HCT116 (cell line): Measurements from ENCODE around the gene DDX39B. TPM values are rescaled to one million over a fixed set of nuclear protein-coding genes. Genes with fewer than 3 reads are reported as not detected.

Experiments used
- ATAC-seq: fragments of 200-7000 bp; cut with Tn5 transposase; 2 replicates; pipeline ENCODE4 v1.9.1; 2020; ENCODE audit warnings: mild to moderate bottlenecking, moderate library complexity
- BruUV-seq: library from RNA; stranded (reverse); fragments of 400-500 nt; replicated peaks from 2 replicates; lab custom pipeline; 2021; lab: Mats Ljungman, UMichigan
- CTCF ChIA-PET: fragments of 300-600 bp; sonication (Branson Sonifier 250); formaldehyde crosslinking; loops from one replicate; lab custom pipeline; 2021; ENCODE audit warnings: antibody characterized with exemption; lab: Charles Lee
- POLR2A ChIA-PET: fragments of 300-600, 350-600 bp; sonication (Branson Sonifier 250); formaldehyde crosslinking; loops from one replicate; lab custom pipeline; 2021; ENCODE audit warnings: antibody characterized with exemption; lab: Charles Lee
- RAD21 ChIA-PET, 2 experiments: fragments of 300-600 bp; sonication (Branson Sonifier 250); formaldehyde crosslinking; loops; one replicate each; lab custom pipeline; 2023; ENCODE audit warnings: low total read pairs in 2 of 2; ENCODE audit not compliant: uncharacterized antibody in 2 of 2, unreplicated experiment in 2 of 2, low non-redundant PET in 1 of 2; lab: Charles Lee
- DNase-seq: peaks from one replicate; pipeline ENCODE4 v3.0.0-alpha.2; 2010; ENCODE audit warnings: low read depth, low spot score
- H2AFZ ChIP-seq: fragments of 200-600 bp; shearing (Covaris generic), sonication (generic); 2 replicates; pipeline ENCODE4 v1.6.1; 2017; ENCODE audit warnings: low read depth, mixed run types, mixed read lengths, antibody characterized with exemption, low read length; ENCODE audit not compliant: poor library complexity, severe bottlenecking
- H3K27ac ChIP-seq: 2 replicates; pipeline ENCODE4 v1.5.1; 2012; ENCODE audit warnings: low read depth, low read length
- H3K27me3 ChIP-seq: fragments of 200-600 bp; sonication (generic); 2 replicates; pipeline ENCODE4 v1.6.1; 2016; ENCODE audit warnings: mixed run types, low read length, mixed read lengths; ENCODE audit not compliant: insufficient read depth
- H3K36me3 ChIP-seq, 2 experiments: fragments of 200-500 bp in 1 of 2; fragments of 200-600 bp in 1 of 2; sonication (Bioruptor generic) in 1 of 2; sonication (generic) in 1 of 2; 2 replicates each; pipeline versions ENCODE4 v1.5.1 to v1.6.1; 2014 to 2016; ENCODE audit warnings: low read length in 2 of 2, inconsistent platforms in 1 of 2, mixed read lengths in 1 of 2, mixed run types in 1 of 2; ENCODE audit not compliant: insufficient read depth in 2 of 2, control insufficient read depth in 1 of 2
- H3K4me1 ChIP-seq, 2 experiments: fragments of 200-600 bp in 1 of 2; sonication (generic) in 1 of 2; 2 replicates each; pipeline versions ENCODE4 v1.5.1 to v1.6.1; 2012 to 2017; ENCODE audit warnings: low read length in 2 of 2, inconsistent platforms in 1 of 2, mild to moderate bottlenecking in 1 of 2, mixed read lengths in 1 of 2, mixed run types in 1 of 2, moderate library complexity in 1 of 2; ENCODE audit not compliant: insufficient read depth in 2 of 2, control insufficient read depth in 1 of 2
- H3K4me2 ChIP-seq: fragments of 200-600 bp; sonication (generic); 2 replicates; pipeline ENCODE4 v1.6.1; 2017; ENCODE audit warnings: mixed run types, low read length, mixed read lengths
- H3K4me3 ChIP-seq, 2 experiments: fragments of 200-600 bp in 1 of 2; sonication (generic) in 1 of 2; replicated peaks in 1 of 2; 2 replicates each; pipeline ENCODE4 v1.5.1; 2011 to 2016; ENCODE audit warnings: low read length in 2 of 2, control low read depth in 1 of 2, low read depth in 1 of 2, mild to moderate bottlenecking in 1 of 2, mixed read lengths in 1 of 2, mixed run types in 1 of 2
- H3K79me2 ChIP-seq: fragments of 200-600 bp; sonication (generic); 2 replicates; pipeline ENCODE4 v1.6.1; 2017; ENCODE audit warnings: mild to moderate bottlenecking, mixed run types, low read length, moderate library complexity, mixed read lengths; ENCODE audit not compliant: insufficient read depth
- H3K9ac ChIP-seq: fragments of 200-600 bp; sonication (generic); 2 replicates; pipeline ENCODE4 v1.6.1; 2016; ENCODE audit warnings: low read length, mixed read lengths
- H3K9me2 ChIP-seq: fragments of 200-600 bp; sonication (generic), shearing (Covaris generic); 2 replicates; pipeline ENCODE4 v1.6.1; 2017; ENCODE audit warnings: mixed run types, mild to moderate bottlenecking, moderate library complexity; ENCODE audit not compliant: insufficient read depth
- H3K9me3 ChIP-seq, 2 experiments: fragments of 200-500 bp in 1 of 2; fragments of 200-600 bp in 1 of 2; sonication (Bioruptor generic) in 1 of 2; sonication (generic) in 1 of 2; 2 replicates each; pipeline ENCODE4 v1.6.1; 2014 to 2017; ENCODE audit warnings: low read length in 2 of 2, mixed read lengths in 2 of 2, inconsistent platforms in 1 of 2, low read depth in 1 of 2, mild to moderate bottlenecking in 1 of 2, mixed run types in 1 of 2, moderate library complexity in 1 of 2; ENCODE audit not compliant: control insufficient read depth in 1 of 2, insufficient read depth in 1 of 2
- H4K20me1 ChIP-seq: fragments of 200-600 bp; sonication (generic), shearing (Covaris generic); 2 replicates; pipeline ENCODE4 v1.6.1; 2017; ENCODE audit warnings: mixed run types, mild to moderate bottlenecking, moderate library complexity; ENCODE audit not compliant: insufficient read depth
- CBX3 ChIP-seq: IDR thresholded peaks from 2 replicates; pipeline ENCODE4 v1.6.1; 2012; ENCODE audit warnings: low read depth
- RAD21 ChIP-seq: IDR thresholded peaks from 2 replicates; pipeline ENCODE4 v1.6.1; 2012; ENCODE audit warnings: low read depth, mild to moderate bottlenecking
- YY1 ChIP-seq: IDR thresholded peaks from 2 replicates; pipeline ENCODE4 v1.6.1; 2011; ENCODE audit warnings: low read length, low read depth, moderate library complexity, mild to moderate bottlenecking; ENCODE audit not compliant: insufficient replicate concordance; ENCODE audit errors: extremely low read depth
- ZFX ChIP-seq: fragments of 450-650 bp; IDR thresholded peaks from 2 replicates; pipeline ENCODE4 v1.6.1; 2017
- ZNF274 ChIP-seq: fragments of 200-500 bp; sonication (Bioruptor generic); IDR thresholded peaks from 2 replicates; pipeline ENCODE4 v1.6.1; 2014; ENCODE audit warnings: mild to moderate bottlenecking, low read depth, low read length, inconsistent platforms
- intact Hi-C: fragments of 100-400 bp; cut with micrococcal nuclease; formaldehyde crosslinking; loops from 2 replicates; pipeline ENCODE4 v1.10.0; 2022
- total RNA-seq: library from RNA; stranded (reverse); gene quantifications from one replicate; pipeline ENCODE4 v1.2.1, GENCODE V29; 2021; ENCODE audit not compliant: unreplicated experiment
- TF ChIP-seq, protein P1 (sequence below): IDR thresholded peaks from 2 replicates; pipeline ENCODE4 v1.6.1; 2012

The DDX39B gene
- total RNA-seq, 1 experiment from 2014 or later: 545 TPM

DNA sequence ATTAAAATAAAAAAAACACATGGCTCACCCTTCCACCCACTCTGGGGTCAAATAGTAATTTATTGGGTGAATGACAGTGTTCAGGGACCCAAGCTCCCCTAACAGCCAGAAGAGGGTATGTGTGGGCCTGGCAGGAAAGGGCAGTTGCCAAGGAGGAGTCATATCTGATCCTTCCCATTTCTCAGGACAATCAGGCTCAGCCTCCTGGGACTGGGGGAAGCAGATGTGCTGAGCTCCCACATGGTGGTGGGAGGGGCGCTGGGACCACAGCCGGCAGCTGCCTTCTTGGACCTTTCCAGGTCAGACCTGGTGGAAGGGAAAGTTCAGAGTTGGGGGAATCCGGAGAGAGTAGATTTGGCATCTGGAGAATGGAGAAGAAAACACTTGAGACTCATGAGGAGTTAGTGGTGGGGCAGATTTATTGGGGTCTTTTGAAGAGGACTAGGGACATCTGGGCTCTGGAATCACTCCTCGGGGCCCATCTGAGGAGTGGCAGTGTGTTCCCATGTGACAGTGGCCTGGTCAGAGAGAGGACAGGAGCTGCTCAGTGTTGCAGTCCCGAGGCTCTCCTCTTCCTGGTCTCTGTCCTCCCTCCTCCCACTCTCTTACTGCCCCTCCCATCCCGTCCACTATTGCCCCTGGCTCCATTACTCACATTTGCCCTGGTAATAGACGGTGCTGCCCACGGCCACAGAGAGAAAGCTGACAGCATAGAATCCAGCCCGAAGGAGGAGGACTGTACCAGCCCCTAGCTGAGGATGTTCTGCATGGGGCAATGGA is 47.3 kb upstream of the DDX39B start:
- intact Hi-C loops: no loop called here
- no peak for ATAC-seq
- POLR2A ChIA-PET: no interaction called here
- no peaks in the 10 kb centered on the region for H3K9me2 ChIP-seq
- H3K4me2 ChIP-seq: no peak overlapping the region
- no peaks in the 10 kb centered on the region for H3K9me3 ChIP-seq
- DNase-seq: no peak
- H3K27ac ChIP-seq: no peak overlapping the region
- H3K27me3 ChIP-seq: no peaks in the 10 kb centered on the region
- no peak overlapping the region for H3K9ac ChIP-seq
- RAD21 ChIA-PET: no interaction called here
- BruUV-seq: no TSS peak
- CTCF ChIA-PET: interaction anchor here (0.9 to 2.0 kb wide), 2 partner anchors 9 to 43 kb away, joined by 5 to 7 read pairs; partner anchors contain the start of gene ATP6V1G2
- TF ChIP-seq YY1: no peak
- no peak for TF ChIP-seq ZFX
- TF ChIP-seq RAD21: no peak
- TF ChIP-seq CBX3: no peak
- TF ChIP-seq, all 23 proteins: peak for 0
- no peak overlapping the region for H2AFZ ChIP-seq
- H3K79me2 ChIP-seq: no peaks in the 10 kb centered on the region
- H3K4me3 ChIP-seq: no peak overlapping the region
- no peaks in the 10 kb centered on the region for H4K20me1 ChIP-seq
- no peaks in the 10 kb centered on the region for H3K36me3 ChIP-seq
- H3K4me1 ChIP-seq: no peaks in the 10 kb centered on the region

DNA sequence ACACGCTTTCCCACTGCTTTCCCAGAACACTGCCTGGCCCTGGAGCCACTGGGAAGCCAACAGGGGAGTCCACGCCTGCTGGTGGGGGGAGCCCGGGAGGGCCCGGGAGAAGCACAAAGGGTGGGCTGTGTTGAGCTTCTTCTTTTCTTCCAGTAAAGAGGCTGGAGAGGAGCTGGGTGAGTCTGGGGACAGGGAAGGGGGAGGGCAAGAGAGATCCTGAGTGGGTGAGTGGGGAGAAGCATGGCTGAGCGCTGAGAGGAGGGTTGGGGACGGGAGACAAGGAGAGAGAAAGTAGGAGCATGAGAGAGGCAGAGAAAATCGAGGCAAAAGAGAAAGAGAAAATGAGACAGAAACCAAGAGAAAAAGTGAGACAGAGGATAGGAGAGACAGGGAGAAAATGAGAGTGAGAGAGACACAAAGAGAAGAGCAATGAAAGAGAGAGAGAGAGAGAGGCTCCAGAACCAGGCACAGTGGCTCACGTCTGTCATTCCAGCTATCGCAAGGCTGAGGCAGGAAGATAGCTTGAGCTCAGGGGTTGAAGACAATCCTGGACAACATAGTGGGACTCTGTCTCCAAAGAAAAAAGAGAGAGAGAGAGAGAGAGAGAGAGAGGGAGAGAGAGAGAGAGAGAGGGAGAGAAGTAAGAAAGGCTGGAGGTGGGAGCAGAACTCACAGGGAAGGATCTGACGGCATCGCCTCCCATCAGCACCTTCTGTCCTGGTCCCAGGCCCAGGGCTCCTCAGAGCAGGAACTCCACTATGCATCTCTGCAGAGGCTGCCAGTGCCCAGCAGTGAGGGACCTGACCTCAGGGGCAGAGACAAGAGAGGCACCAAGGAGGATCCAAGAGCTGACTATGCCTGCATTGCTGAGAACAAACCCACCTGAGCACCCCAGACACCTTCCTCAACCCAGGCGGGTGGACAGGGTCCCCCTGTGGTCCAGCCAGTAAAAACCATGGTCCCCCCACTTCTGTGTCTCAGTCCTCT is 46.3 kb upstream of the DDX39B start:
- ChIA-PET CTCF (interaction anchor here (0.6 to 2.0 kb wide), 3 partner anchors 10 to 42 kb away, joined by 3 to 7 read pairs (median 3); partner anchors contain the start of gene ATP6V1G2), POLR2A (no interaction called here), RAD21 (no interaction called here)
- no peak for TF ChIP-seq ZNF274
- TF ChIP-seq RAD21: no peak
- TF ChIP-seq, protein P1, sequence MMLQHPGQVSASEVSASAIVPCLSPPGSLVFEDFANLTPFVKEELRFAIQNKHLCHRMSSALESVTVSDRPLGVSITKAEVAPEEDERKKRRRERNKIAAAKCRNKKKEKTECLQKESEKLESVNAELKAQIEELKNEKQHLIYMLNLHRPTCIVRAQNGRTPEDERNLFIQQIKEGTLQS: no peak
- Histone ChIP-seq H3K4me2 (no peak overlapping the region), H3K27ac (no peak overlapping the region), H2AFZ (no peak overlapping the region), H3K4me1 (no peaks in the 10 kb centered on the region), H3K9me2 (no peaks in the 10 kb centered on the region), H3K36me3 (no peaks in the 10 kb centered on the region), H3K79me2 (no peaks in the 10 kb centered on the region), H3K9me3 (no peaks in the 10 kb centered on the region), H4K20me1 (no peaks in the 10 kb centered on the region), H3K27me3 (no peaks in the 10 kb centered on the region), H3K9ac (no peak overlapping the region), H3K4me3 (no peak overlapping the region)
- intact Hi-C loops: no loop called here
- DNase-seq: no peak
- no TSS peak for BruUV-seq
- no peak for ATAC-seq
